ENCODE measurements around the gene PNMT. TPM values are rescaled to one million over a fixed set of nuclear protein-coding genes. Genes with fewer than 3 reads are reported as not detected.

Gene PNMT
- total and polyA plus RNA-seq, 2 of the 13 experiments (the other 11 are each of a cell fraction or from before 2014, with no cell fraction given) = 0.25 TPM; not detected in 1

DNA sequence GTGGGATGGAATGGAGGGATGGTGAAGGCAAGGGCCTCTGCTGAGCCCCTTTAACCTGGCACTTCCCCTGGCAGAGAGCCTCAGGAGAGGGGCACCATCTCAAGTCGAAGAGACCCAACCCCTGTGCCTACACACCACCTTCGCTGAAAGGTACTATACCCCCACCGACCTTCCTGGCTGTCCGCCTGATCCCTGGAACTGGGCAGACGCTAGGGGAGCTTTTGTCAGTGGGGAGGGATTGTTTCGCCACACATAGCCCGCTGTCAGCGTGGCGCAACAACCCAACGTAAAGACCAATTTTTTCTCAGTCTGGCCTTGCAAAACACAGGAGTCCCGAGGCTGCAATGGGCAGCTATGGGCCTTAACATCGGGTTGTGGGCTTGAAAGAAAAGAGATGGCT is 38.4 kb upstream of the PNMT start (continued):
- TF ChIP-seq, protein P1, sequence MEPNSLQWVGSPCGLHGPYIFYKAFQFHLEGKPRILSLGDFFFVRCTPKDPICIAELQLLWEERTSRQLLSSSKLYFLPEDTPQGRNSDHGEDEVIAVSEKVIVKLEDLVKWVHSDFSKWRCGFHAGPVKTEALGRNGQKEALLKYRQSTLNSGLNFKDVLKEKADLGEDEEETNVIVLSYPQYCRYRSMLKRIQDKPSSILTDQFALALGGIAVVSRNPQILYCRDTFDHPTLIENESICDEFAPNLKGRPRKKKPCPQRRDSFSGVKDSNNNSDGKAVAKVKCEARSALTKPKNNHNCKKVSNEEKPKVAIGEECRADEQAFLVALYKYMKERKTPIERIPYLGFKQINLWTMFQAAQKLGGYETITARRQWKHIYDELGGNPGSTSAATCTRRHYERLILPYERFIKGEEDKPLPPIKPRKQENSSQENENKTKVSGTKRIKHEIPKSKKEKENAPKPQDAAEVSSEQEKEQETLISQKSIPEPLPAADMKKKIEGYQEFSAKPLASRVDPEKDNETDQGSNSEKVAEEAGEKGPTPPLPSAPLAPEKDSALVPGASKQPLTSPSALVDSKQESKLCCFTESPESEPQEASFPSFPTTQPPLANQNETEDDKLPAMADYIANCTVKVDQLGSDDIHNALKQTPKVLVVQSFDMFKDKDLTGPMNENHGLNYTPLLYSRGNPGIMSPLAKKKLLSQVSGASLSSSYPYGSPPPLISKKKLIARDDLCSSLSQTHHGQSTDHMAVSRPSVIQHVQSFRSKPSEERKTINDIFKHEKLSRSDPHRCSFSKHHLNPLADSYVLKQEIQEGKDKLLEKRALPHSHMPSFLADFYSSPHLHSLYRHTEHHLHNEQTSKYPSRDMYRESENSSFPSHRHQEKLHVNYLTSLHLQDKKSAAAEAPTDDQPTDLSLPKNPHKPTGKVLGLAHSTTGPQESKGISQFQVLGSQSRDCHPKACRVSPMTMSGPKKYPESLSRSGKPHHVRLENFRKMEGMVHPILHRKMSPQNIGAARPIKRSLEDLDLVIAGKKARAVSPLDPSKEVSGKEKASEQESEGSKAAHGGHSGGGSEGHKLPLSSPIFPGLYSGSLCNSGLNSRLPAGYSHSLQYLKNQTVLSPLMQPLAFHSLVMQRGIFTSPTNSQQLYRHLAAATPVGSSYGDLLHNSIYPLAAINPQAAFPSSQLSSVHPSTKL (CRISPR knock-in tag; IDR thresholded peaks at IDR 0.05) = 0 out of 2 replicates have a peak, but pooled peaks have one; percentile 11
- TF ChIP-seq ZNF326 (CRISPR knock-in tag; IDR thresholded peaks at IDR 0.05; ENCODE audit: borderline replicate concordance) (no peak), ZNF337 (CRISPR knock-in tag; IDR thresholded peaks at IDR 0.05; ENCODE audit: borderline replicate concordance, low read depth) (no peak), ZNF30 (CRISPR knock-in tag; IDR thresholded peaks at IDR 0.05) (no peak), NR2F6 (IDR thresholded peaks at IDR 0.05) (no peak), NR2F6 (CRISPR knock-in tag; IDR thresholded peaks at IDR 0.05) (peak; percentile 31; the same call in 1 of the 2 replicates)
- TF ChIP-seq, protein P2, sequence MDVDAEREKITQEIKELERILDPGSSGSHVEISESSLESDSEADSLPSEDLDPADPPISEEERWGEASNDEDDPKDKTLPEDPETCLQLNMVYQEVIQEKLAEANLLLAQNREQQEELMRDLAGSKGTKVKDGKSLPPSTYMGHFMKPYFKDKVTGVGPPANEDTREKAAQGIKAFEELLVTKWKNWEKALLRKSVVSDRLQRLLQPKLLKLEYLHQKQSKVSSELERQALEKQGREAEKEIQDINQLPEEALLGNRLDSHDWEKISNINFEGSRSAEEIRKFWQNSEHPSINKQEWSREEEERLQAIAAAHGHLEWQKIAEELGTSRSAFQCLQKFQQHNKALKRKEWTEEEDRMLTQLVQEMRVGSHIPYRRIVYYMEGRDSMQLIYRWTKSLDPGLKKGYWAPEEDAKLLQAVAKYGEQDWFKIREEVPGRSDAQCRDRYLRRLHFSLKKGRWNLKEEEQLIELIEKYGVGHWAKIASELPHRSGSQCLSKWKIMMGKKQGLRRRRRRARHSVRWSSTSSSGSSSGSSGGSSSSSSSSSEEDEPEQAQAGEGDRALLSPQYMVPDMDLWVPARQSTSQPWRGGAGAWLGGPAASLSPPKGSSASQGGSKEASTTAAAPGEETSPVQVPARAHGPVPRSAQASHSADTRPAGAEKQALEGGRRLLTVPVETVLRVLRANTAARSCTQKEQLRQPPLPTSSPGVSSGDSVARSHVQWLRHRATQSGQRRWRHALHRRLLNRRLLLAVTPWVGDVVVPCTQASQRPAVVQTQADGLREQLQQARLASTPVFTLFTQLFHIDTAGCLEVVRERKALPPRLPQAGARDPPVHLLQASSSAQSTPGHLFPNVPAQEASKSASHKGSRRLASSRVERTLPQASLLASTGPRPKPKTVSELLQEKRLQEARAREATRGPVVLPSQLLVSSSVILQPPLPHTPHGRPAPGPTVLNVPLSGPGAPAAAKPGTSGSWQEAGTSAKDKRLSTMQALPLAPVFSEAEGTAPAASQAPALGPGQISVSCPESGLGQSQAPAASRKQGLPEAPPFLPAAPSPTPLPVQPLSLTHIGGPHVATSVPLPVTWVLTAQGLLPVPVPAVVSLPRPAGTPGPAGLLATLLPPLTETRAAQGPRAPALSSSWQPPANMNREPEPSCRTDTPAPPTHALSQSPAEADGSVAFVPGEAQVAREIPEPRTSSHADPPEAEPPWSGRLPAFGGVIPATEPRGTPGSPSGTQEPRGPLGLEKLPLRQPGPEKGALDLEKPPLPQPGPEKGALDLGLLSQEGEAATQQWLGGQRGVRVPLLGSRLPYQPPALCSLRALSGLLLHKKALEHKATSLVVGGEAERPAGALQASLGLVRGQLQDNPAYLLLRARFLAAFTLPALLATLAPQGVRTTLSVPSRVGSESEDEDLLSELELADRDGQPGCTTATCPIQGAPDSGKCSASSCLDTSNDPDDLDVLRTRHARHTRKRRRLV (CRISPR knock-in tag; IDR thresholded peaks at IDR 0.05) = 0 out of 2 replicates have a peak, but pooled peaks have one; percentile 11
- TF ChIP-seq, protein P3, sequence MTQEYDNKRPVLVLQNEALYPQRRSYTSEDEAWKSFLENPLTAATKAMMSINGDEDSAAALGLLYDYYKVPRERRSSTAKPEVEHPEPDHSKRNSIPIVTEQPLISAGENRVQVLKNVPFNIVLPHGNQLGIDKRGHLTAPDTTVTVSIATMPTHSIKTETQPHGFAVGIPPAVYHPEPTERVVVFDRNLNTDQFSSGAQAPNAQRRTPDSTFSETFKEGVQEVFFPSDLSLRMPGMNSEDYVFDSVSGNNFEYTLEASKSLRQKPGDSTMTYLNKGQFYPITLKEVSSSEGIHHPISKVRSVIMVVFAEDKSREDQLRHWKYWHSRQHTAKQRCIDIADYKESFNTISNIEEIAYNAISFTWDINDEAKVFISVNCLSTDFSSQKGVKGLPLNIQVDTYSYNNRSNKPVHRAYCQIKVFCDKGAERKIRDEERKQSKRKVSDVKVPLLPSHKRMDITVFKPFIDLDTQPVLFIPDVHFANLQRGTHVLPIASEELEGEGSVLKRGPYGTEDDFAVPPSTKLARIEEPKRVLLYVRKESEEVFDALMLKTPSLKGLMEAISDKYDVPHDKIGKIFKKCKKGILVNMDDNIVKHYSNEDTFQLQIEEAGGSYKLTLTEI (CRISPR knock-in tag; conservative IDR thresholded peaks at IDR 0.05) = no peak
- TF ChIP-seq, protein P4, sequence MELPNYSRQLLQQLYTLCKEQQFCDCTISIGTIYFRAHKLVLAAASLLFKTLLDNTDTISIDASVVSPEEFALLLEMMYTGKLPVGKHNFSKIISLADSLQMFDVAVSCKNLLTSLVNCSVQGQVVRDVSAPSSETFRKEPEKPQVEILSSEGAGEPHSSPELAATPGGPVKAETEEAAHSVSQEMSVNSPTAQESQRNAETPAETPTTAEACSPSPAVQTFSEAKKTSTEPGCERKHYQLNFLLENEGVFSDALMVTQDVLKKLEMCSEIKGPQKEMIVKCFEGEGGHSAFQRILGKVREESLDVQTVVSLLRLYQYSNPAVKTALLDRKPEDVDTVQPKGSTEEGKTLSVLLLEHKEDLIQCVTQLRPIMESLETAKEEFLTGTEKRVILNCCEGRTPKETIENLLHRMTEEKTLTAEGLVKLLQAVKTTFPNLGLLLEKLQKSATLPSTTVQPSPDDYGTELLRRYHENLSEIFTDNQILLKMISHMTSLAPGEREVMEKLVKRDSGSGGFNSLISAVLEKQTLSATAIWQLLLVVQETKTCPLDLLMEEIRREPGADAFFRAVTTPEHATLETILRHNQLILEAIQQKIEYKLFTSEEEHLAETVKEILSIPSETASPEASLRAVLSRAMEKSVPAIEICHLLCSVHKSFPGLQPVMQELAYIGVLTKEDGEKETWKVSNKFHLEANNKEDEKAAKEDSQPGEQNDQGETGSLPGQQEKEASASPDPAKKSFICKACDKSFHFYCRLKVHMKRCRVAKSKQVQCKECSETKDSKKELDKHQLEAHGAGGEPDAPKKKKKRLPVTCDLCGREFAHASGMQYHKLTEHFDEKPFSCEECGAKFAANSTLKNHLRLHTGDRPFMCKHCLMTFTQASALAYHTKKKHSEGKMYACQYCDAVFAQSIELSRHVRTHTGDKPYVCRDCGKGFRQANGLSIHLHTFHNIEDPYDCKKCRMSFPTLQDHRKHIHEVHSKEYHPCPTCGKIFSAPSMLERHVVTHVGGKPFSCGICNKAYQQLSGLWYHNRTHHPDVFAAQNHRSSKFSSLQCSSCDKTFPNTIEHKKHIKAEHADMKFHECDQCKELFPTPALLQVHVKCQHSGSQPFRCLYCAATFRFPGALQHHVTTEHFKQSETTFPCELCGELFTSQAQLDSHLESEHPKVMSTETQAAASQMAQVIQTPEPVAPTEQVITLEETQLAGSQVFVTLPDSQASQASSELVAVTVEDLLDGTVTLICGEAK (IDR thresholded peaks at IDR 0.05) = no peak
- TF ChIP-seq, protein P4 (CRISPR knock-in tag; IDR thresholded peaks at IDR 0.05) = 0 out of 2 replicates have a peak, but pooled peaks have one; percentile 40
